T-helper 9 cell (primary cell): Measurements from ENCODE around the gene SHC4.
"Not testable (repeated sequence)": the region's sequence is repeated elsewhere in the genome, so short reads cannot be mapped to it uniquely, and the experiment has no call there.

ENCODE experiments used
- DNase-seq: peaks from one replicate; pipeline ENCODE4 v3.0.0-alpha.2; 2020
- total RNA-seq, 2 donors: gene quantifications; one replicate each; lab custom pipeline; 2026; lab: John Stamatoyannopoulos, UW

Gene SHC4, protein sequence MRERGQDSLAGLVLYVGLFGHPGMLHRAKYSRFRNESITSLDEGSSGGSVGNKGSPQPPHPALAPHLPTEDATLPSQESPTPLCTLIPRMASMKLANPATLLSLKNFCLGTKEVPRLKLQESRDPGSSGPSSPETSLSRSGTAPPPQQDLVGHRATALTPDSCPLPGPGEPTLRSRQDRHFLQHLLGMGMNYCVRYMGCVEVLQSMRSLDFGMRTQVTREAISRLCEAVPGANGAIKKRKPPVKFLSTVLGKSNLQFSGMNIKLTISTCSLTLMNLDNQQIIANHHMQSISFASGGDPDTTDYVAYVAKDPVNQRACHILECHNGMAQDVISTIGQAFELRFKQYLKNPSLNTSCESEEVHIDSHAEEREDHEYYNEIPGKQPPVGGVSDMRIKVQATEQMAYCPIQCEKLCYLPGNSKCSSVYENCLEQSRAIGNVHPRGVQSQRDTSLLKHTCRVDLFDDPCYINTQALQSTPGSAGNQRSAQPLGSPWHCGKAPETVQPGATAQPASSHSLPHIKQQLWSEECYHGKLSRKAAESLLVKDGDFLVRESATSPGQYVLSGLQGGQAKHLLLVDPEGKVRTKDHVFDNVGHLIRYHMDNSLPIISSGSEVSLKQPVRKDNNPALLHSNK
- total RNA-seq, result 0 to 0.14 reads per million in 2 donors

DNA sequence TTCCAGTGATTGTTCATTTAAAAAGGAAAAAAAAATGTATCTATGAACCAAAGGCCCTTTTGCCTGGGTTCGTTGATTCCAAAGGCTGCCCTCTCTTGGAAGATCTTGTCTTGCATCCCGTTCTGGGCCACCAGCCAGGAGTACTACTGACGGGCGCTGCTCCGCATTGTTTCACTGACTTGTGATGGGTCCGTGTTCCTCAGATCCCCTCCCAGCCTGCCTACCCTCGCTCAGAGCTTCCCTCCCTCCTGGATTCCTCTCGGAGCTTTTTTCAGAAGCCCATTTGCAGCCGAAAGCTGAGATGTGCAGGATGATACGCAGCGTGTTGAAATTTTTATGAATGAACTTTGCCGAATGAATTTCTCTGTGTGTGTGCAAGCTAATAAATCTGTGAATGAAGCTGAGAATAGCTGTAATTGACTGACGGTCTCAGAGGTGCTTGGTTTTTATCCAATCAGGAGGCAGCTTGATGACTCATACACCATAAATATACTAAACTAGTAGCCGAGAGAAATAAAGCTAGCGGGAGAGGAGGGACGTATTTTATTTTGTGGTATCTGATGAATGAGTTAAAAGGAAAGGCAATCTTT, at the start of gene SHC4:
Gene SHC4, minus strand, starts transcription at position 396 of the 590 bp plus-strand sequence. CDS start 904 bp downstream, outside the sequence.
- no peak for DNase-seq

DNA sequence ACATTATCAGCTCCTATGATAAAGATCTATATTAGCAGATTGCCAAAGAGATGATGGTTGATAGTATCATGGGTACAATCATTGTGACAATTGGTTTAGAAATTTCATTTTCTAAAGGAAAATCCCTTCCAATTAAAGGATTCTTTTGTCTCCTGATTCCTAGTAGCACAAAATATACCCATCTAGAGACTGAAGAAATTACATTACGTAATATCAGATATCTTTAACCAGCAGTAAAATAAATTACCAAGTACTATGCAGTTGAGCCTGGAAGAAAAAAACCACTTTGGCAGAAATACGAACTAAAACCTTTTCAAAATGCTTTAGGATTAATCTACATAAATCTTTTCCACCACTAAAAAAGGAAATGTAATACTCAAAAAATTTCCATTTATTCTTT, 35.6 kb upstream of the SHC4 start:
- no peak for DNase-seq

DNA sequence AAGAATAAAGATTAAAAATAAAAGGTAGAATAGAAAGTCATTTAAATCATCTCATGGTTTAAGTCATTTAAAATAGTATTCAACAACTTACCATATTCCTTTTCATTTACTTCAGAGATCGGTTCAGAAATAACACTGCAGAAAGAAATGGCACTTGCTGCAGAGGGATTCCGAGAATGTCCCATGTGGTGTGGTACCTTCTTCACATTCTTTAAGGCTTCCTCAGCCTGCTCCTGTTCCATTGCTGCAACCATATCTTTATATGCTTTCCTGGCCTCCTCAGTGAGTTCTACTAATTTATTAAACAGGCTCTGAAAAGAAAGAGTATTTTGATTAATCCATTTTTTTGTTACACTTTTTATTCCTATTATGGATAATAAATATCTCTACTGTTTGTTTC, 32.6 kb upstream of the SHC4 start:
- DNase-seq, result no peak

DNA sequence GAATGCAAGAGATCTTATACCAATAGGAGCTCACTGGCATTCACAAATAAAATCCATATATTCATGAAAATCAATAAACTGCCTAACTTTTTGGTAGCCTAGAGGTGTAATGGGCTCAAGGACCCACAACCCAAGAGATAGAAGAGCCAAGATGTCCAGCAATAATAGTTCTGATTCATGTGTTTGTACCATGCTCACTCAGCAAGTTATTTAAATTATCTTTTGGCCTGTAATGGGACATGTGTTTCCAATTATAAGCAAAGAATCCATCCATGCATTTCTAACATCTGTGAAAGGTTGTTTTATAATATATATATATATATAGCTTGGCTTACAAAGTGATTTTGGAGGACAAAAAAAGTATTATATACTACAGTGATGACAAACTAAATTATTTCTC, 29.7 kb upstream of the SHC4 start:
- no peak for DNase-seq

DNA sequence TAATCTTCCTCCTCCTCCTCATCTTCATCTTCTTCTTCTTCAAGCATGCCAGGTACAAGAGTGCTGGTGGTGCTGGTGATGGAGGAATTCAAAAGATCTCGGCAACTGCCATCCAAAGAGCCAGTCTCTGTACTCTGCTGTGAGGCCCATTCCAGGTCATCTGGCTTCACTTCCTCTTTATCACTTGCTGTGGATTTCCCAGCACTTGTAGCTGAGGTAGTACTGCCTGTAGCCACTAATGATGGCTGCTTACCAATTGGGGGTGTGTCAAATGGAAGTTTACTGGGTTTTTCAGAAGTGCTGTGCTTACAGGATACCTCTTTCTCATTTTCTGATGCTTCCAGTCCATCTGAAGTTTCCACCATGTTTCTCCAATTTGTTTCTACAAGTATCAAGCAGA, 28.8 kb upstream of the SHC4 start:
- DNase-seq, result no peak

DNA sequence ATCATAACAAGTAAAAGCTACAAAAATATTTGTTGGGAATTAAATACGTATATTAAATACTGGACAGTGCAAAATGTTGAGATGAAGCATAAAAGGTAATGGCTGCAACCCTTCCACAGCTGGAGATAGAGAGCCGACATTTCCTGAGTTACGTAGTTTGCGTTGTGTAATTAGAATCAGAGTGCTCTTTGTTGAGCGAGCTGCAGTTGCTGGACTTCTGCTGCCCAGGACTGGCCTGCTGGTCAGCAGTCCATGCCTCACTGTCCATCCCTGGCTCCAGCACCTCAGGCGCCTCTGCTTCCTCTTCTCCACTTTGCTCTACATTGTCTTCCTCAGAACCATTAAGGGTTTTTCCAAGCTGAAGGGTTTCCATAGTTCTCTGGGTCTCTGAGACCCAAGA, 28.4 kb upstream of the SHC4 start:
- DNase-seq, result no peak

DNA sequence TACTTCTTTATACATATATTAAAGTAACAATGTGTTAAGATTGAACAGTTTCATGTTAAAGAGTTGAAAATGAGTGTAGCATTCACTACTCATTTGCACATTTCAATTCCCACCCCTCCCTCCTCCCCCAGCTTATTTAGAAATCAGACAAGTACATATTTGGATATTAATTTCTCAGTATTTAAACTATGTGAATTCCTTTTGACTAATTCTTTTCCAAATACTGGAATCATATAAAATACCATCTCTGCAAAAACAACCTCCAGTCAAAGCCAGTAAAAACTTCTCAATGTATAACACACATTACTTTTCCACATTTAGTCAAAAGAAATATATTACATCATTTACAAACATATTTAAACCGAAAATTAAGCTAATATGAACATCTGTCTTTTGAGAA, 25.5 kb upstream of the SHC4 start:
- no peak for DNase-seq

DNA sequence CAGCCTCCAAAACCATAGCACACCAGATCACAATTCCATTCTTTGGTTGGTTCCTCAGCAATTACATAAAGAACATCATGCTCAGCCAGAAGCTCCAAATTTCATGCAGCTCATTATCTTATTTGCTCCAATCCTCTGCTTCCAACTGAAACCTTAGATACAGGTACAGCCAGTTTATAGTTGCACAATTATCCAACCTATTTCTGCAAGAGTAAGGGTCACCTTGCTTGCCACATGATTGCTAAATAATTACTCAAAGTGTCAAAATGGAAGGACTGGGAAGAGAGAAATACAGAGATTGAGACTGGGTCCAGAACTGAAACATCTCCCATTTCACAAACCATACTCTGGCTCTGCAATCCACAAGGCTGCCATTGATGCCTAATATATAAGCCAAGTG, 23.4 kb upstream of the SHC4 start:
- DNase-seq, result no peak

DNA sequence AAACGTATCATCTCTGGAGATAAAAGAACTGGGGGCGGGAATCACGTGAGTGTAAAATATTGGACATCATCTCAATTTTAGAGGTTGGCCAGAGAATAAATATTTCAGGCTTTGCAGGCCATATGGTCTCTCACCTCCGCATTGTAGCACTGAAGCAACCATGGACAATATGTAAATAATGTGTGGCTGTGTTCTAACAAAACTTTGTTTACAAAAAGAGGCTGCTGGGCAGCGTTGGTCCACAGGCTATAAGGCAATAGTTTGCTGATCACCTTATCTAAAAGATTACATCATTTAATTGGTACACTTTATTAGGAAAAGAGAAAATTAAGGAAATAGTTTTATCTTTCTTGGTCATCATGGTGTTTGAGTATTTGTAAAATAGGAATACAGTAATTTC, 22.5 kb upstream of the SHC4 start:
- no peak for DNase-seq

DNA sequence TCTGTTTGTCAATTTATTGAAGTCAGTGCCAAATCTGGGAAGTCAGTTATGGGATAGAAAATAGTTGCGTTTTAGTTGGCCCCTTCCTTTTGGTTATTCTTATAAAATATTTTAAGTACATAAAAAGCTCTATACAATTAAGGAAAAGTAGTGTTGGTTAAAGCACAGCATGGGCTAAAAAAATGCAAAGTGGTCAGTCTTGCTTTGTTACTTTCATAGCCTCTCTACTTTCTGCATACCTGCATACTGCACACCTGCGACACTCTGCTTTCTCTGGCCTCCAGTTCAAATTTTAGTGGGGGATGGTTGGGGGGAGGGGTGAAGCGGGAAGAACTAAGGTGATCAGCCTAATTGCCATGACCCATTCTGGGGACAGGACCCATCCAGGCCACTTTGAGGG, 21.8 kb upstream of the SHC4 start:
- no peak for DNase-seq

DNA sequence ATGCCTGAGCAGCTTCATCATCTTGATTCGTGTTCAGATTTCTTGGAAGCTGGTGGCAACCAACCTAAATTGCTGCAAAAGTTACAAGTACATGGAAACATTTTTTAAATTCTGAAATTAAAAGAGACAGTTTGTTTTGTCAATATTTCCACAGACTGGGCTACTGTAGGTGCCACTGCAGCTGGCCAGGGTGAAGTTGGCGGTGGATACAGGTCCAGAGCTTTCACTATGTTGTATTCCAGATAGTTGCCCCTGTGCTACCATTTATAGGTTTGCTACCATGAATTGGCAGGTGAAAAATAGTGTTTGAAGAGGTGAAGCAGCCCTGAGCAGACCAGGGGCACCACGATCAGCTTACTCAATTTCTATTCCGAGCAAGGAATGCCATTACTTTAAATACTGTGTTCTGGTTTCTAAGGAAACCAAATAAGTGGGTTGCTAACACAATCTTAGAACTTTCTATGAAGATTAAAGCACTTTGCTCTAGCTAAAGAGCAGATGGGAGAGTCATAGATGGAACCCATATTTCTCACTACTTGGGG, 21.2 kb upstream of the SHC4 start:
- DNase-seq, result no peak

DNA sequence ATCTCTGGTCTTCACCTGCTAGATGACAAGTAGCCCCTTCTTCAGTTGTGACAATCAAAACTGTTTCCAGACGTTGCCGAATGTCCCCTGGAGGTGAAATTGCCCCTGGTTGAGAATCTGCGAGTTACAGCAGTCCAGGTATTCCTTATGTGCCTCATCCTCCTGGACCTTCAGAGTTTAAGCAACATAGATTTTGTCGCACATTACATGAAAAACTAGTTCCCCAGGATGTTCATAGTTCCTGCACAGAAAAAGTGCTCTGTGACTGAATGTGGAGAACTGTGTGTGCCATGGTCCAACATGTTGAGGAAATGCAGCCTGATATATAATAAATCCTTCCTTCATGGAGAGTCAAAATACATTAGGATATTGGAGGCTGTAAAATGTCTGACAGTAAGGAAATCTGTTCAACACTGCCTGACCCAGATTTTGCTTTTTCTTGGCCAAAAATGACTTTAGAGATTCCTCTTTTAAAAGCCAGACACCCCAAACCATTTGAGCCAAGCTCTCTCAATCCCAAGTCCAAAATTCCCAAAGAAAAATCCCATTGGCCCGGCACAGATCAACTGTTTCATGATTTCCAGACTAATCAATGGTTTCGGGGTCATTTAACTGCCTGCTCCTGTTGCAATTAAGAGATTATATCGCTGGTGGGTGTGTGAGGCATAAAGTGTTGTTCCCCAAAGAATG, 20.4 kb upstream of the SHC4 start:
- no peak for DNase-seq

DNA sequence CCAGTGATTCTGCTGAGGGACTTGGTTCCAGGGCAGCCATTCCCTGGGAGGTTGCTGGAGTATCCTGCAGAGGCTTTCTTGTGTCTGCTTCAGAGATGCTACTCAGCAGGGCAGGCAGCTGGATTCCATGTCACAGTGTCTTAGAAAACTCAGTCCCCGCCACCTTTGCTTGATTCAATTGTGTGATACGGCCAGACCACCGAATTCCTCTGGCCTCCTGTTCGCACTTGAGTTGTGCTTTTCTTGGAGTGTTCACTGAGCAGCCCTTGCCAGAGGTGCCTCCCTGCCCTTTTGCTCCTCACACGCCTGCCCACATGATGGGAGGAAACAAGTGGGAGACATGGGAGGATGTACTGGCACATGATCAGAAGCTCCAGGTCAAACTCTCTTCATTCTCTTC, 19.6 kb upstream of the SHC4 start:
- no peak for DNase-seq

DNA sequence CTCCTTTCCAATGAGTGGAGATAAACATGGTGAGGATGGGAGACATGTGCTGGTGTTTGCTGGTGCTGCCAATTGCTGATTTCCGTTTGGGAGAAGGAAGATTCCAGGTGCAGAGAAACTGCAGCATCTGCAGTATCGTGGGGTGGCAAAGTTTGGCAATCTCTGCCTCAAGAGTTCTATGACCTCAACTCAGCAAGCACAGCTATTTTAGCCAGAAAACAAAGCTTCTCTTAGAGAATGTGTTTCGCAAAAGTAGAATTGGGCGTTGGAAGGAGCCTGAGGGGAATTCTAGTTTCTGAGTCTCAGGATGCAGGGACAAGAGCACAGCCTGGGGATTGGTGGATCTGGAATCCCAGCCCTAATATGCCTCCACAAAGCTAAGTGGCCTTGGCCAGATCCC, 18.2 kb upstream of the SHC4 start:
- no peak for DNase-seq

DNA sequence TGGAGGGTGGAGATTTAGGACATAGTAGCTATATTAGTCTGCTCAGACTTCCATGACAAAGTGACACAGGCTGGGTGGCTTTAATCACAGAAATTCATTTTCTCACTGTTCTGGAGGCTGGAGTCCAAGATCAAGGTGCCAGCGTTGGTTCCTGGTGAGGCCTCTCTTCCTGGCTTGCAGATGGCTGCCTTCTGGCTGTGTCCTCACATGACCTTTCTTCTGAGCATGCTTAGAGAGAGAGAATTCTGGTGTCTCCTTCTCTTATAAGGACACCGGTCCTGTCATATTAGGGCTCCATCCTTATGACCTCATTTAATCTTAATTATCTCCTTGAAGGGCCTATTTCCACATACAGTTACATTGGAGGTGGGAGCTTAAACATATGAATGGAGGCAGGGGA, 14.9 kb upstream of the SHC4 start:
- no peak for DNase-seq

DNA sequence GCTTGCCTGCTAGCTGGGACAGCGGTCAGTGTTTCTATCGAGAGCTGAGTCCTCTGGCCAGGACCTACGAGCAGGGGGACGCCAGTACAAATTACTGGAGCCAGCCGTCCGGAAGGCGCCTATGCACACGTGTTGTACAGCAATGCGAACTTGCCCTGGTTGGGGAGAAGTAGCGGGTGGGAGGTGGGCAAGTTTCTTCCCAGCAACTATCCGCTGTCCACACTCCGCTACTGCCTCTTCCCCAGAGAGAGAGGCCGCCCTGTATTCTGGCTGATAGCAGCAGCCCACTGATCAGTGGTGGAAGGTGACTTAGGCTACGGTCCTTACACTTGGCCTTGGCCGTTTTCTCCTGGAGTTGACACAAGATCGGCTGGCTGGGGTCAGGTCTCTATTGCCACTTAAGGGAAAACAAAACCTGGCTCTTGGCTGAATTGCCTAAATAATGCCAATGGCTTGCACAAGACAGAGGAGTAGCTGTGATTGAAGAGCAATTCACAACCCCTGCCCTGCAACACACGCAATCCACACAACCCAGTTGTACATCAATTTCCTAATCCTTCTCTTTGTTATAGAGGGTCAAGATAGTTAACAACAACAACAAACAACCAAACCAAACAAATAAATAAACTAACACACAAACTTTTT, 12.8 kb upstream of the SHC4 start:
- DNase-seq, result no peak

DNA sequence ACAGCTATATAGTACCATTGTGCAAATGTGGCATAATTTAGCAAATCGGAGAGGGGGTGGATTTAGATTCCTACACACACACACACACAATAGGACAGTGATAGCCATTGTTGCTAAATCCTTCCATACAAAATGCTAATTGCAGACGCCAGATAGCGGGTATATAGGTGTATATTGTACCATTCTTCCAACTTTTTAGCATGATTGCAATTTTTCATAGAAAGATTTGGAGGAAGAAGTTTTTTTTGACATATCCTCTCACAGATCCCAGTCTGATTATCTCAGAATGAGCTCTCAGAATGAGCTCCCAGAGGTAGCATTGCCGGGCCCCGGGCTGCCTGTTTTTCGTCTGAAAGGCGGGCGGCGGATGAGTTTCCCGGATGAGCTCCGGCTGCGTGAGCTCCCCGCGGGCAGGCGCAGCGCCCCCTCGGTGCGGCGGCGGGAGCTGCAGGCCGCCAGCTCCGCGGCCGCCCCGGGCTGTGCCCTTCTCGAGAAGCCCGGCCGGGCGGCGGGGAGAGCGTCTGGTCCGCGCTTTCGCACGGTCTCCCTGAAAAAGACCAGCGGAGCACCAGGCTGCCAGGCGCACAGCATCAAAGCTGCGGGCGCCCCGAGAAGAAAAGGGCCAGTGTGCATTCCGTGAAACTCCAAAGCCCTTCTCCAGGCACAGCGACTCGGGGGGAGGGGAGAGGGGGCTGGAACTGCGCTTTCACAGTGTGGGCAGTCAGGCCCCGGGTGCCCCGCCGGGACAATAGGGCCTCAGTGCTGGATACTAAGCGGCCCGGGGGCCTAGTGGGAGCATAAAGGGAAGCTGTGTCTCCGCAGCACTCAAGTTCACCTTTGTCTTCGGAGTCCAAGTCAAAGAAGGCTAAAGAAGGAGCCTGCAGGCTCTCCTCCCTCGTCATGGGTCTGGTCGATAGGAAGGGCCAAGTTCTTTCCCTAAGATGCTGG, 12.0 kb upstream of the SHC4 start:
- DNase-seq, result peak; percentile 56

DNA sequence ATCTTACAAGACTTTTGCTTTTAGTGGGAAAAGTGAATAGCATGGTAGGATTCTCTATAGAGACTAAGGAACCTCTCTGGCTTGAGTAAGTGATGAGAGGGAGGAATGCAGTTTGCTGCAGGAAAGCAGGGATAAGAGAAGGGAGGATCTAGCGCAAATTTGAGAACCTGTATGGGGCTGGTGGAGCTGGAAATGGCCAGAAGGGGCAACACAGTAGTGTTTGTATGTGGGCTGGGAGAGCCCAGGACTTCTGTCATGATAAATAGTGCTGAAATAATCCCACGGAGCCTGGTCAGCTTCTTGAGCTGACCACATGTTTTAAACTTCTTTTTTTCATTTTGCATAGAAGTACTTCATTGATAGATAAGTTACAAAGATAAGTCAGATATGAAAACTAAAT, 11.2 kb upstream of the SHC4 start:
- DNase-seq, result no peak

DNA sequence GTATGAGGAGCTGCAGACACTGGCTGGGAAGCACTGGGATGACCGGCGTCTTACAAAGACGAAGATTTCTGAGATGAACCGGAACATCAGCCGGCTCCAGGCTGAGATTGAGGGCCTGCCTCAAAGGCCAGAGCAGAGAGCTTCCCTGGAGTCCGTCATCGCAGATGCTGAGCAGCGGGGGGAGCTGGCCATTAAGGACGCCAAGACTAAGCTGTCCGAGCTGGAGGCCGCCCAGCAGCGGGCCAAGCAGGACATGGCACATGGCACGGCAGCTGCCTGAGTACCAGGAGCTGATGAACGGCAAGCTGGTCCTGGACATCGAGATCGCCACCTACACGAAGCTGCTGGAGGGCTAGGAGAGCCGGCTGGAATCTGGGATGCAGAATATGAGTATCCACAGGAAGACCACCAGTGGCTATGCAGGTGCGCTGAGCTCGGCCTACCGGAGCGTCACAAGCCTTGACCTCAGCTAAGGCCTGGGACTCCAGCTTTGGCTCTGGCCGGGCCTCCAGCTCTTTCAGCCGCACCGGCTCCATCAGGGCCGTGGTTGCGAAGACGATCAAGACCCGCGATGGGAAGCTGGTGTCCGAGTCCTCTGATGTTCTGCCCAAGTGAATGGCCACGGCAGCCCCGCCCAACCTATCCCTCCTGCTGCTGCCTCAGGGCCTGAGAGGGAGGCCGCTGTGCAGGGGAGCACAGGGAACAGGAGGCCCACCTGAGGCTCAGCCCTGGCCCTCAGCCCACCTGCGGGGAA, 9.2 kb upstream of the SHC4 start:
- DNase-seq, result no peak

DNA sequence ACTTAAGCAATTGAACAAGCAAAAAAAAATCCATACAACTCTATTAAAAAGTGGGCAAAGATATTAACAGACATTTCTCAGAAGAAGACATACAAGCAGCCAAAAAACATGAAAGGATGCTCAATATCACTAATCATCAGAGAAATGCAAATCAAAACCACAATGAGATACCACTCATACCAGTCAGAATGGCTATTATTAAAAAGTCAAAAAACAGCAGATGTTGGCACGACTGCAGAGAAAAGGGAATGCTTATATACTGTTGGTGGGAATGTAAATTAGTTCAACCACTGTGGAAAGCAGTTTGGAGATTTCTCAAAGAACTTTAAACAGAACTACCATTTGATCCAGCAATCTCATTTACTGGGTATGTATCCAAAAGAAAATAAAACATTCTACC, 7.2 kb upstream of the SHC4 start:
- DNase-seq, result not testable (repeated sequence)

DNA sequence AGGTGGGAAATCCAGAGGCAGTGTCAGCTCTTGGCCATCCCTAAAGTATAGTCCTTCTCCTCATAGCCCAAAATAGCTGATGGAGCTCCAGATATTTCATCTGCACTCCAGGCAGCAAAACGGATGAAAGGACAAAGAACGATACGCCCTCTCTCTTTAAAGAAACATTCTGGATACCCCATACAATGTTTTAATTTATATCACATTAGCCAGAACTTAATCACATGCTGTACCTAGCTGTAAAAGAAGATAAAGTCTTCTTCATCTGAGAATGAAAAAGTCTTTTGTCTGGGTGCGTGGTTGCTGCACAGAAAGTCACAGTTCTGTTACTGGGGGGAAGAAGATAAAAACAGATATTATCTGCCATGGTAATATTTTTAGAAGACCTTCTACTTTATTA, 4.3 kb upstream of the SHC4 start:
- DNase-seq, result no peak
